Middle frontal gyrus (tissue), 1 donor: ENCODE measurements around the gene DOK7.
"Not testable (repeated sequence)": the region's sequence is repeated elsewhere in the genome, so short reads cannot be mapped to it uniquely, and the experiment has no call there.

ENCODE experiments used
- DNase-seq: peaks from one replicate; pipeline ENCODE4 v3.0.0-alpha.2; 2015; ENCODE audit warnings: low spot score; ENCODE audit errors: extremely low spot score

The DOK7 gene

DNA sequence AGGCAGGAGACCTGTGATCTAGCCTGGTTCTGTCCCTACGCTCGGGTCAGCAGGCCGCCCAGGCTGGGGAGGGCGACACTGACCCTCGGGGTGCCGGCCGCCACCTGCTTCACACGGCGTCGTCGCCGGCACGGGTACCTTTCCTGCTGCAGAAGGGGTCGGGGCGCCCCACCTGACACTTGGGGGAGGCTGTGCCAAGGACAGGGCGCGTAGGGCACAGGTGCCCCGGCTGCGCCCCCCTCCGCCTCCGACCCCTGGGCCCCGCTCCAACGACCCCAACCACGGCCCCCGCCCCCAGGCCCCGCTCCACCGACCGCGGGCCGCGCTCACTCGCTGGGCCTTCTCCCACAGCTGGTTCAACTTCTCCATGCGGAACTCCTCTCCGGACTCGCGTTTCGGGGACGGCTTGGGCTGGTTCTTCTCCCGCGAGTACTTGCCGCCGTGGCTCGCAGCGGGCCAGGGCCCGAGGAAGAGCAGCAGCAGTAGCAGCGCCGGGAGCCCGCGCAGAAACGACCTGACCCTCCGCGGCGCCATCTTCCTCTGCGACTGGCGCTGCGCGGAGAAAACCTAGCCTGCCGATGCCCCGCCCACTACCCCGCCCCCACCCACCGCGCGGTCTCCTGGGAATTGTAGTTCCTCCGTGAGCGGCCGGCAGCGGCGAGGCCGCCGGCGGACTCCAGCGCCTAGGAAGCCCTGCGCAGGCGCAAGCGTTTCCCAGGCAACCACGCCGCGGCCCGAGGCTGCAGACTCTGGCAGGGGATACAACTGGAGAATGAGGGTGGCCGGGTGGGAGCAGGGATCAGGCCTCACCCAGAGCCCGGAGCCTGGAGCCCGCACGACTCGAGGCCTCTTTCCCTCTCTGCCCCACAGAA lies 69.0 kb downstream of the DOK7 start, which contains the start of gene LRPAP1:
Gene LRPAP1 (minus strand): TSS at position 544 of the 872 bp plus-strand sequence. CDS start 10 bp downstream, at position 534.
- peak; percentile 92 for DNase-seq

DNA sequence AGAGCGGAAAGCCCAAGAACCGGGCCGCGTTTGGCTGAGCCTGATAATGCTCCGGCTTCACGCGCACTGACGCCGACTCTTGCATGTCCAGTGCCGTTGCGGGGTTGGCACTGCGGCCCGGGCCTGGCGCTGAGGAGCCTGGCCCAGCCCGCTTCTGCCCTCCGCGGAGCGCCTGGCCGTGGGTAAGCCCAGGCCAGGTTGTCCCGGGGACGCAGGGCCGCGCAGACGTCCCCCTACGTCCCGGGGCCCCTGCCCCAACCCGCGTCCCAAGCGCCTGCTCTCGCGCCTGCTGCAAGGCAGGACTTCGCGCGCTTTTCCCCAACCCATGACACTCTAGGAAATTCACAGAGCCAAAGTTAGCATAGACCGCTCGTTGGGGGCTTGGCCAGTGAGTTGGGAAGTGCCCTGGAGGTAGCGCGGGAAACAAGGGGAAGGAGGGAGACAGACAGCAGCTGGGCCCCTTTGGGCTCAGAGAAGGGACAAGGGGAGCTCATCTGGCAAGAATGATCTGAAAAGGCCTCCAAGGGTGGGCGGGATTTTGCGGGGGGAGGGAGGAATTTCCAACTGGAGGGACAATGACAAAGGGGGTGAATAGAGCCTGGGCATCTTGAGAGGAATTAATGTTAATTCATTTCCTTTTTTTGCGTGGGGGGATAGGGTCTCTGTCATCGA lies 69.8 kb downstream of the DOK7 start:
- DNase-seq = no peak

DNA sequence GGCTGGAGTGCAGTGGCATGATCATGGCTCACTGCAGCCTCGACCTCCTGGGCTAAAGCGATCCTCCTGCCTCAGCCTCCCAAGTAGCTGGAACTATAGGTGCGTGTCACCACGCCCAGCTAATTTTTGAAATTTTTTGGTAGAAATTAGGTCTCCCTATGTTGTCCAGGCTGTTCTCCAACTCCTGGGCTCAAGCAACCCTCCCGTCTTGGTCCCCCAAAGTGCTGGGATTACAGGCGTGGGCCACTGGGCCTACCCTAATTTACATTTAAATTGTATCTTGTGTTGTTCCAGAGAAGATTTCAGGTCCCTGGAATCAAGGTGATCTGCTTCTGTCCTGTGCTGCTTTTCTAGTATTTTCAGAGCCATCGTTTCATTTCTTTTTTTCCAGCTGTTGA lies 70.3 kb downstream of the DOK7 start:
- no peak for DNase-seq

DNA sequence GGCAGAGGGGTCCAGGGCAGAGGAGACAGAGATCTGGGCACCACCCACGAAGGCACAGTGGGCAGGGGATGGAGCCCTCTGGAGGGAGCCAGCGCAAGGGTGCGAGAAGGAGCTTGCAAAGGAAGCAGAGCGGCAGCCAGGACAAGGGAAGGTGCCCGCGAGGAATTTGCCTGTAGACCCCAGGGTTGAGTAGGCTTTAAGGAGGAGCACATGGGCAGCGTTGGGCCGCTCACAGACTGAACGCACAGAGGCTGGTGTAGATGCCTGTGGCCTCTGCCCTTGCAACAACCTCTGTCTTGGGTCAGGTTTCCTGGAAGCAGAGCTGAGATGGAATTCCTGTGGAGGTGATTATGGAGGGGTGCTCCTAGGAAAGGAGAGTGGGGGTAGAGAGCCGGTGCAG lies 72.7 kb downstream of the DOK7 start:
- DNase-seq = not testable (repeated sequence)

DNA sequence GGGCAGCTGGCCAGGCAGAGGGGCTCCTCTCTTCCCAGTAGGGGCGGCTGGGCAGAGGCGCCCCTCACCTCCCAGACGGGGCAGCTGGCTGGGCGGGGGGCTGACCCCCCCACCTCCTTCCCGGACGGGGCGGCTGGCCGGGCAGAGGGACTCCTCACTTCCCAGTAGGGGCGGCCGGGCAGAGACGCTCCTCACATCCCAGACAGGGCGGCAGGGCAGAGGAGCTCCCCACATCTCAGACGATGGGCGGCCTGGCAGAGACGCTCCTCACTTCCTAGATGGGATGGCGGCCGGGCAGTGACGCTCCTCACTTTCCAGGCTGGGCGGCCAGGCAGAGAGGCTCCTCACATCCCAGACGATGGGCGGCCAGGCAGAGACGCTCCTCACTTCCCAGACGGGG lies 75.8 kb downstream of the DOK7 start:
- DNase-seq = not testable (repeated sequence)

DNA sequence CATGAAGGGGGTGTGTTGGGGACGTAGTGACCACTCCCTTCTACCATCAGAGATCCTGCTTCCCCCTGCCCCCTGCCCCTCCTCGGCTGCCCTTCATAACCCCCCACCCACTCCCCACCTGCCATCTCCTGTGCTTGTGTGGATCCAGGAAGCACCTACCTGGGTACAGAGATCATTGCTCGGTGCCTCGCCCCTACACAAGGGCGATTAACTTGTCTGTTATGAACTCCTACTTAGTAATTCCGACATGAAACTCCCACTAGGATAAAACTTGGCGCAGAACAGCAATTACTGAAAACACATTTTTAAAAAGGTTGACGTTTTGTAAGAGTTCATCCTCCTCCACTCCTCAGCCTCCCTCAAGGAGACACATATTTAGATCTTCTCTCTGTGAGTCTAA lies 80.3 kb downstream of the DOK7 start:
- DNase-seq = not testable (repeated sequence)
